HepG2 (cell line): ENCODE data around the gene B4GALT3.

Experiments
- DNMT1 ChIP-seq: sonication (generic); formaldehyde crosslinking; IDR thresholded peaks from 2 replicates; pipeline ENCODE4 v1.5.1; 2020; ENCODE audit warnings: mild to moderate bottlenecking, missing genetic modification reagents
- EP300 ChIP-seq, 3 experiments: sonication (generic) in 1 of 3; formaldehyde crosslinking in 1 of 3; IDR thresholded peaks; 2 replicates each; pipeline versions ENCODE4 v1.5.1 to v1.6.1; 2011 to 2020; ENCODE audit warnings: low read depth in 2 of 3, low read length in 2 of 3, borderline replicate concordance in 1 of 3, improper control_type of control experiment in 1 of 3, mild to moderate bottlenecking in 1 of 3, missing genetic modification reagents in 1 of 3, moderate library complexity in 1 of 3
- MATR3 ChIP-seq: sonication (generic); formaldehyde crosslinking; IDR thresholded peaks from 2 replicates; pipeline ENCODE4 v1.4.0; 2020; ENCODE audit warnings: missing genetic modification reagents
- ZNF30 ChIP-seq: sonication (generic); formaldehyde crosslinking; IDR thresholded peaks from 2 replicates; pipeline ENCODE4 v1.5.0; 2020; ENCODE audit warnings: mild to moderate bottlenecking, missing genetic modification reagents

DNA sequence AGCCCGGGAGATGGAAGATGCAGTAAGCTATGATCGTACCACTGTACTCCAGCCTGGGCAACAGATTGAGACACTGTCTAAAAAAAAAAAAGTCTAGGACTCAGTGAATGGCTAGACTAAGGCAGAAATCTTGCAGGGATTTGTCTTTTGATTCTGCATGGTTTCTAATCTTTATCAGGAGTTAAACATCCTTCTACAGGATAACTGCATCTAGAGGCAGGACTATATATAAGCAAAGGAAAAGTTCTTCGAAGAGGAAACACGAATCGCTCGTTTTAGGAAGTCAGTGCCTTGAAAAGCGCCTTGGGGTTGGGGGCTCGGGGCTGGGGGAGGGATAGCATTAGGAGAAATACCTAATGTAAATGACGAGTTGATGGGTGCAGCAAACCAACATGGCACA is 24.1 kb downstream of the B4GALT3 start:
- TF ChIP-seq DNMT1 (no peak), MATR3 (CRISPR knock-in tag) (no peak), ZNF30 (CRISPR knock-in tag) (no peak), EP300 (IDR thresholded peaks at IDR 0.05; ENCODE audit: low read depth in 2 of 2, low read length in 2 of 2) (no peak), EP300 (CRISPR knock-in tag; IDR thresholded peaks at IDR 0.05; ENCODE audit: borderline replicate concordance) (no peak)
